ENCODE data around the gene KCNF1. TPM values are rescaled to one million over a fixed set of nuclear protein-coding genes. Genes with fewer than 3 reads are reported as not detected.

The KCNF1 gene
- total and polyA plus RNA-seq, 4 donors = 0.09 TPM; not detected in 3

- no peaks in the 10 kb centered on the region for H3K9me3 ChIP-seq (ENCODE audit: control insufficient read depth in 4 of 4, low read length in 3 of 4)
- H3K27ac ChIP-seq (ENCODE audit: low read depth in 1 of 2, low read length in 2 of 2) = no peak overlapping the region
- no peak for DNase-seq (ENCODE audit: low spot score)
- H3K4me1 ChIP-seq (ENCODE audit: control insufficient read depth in 4 of 4, insufficient read depth in 4 of 4, low read length in 3 of 4) = no peaks in the 10 kb centered on the region
- H3K27me3 ChIP-seq (ENCODE audit: control insufficient read depth in 4 of 4, insufficient read depth in 4 of 4, low read length in 3 of 4) = no peaks in the 10 kb centered on the region
- no peaks in the 10 kb centered on the region for H3K36me3 ChIP-seq (ENCODE audit: control insufficient read depth in 4 of 4, insufficient read depth in 3 of 4, low read depth in 1 of 4, low read length in 3 of 4)
- TF ChIP-seq REST (IDR thresholded peaks at IDR 0.05) (no peak), HNF4A (conservative IDR thresholded peaks at IDR 0.05) (no peak), SP1 (IDR thresholded peaks at IDR 0.05) (no peak), HNF4G (IDR thresholded peaks at IDR 0.05) (no peak), FOXA2 (IDR thresholded peaks at IDR 0.05) (no peak), JUND (IDR thresholded peaks at IDR 0.05) (no peak), GABPA (IDR thresholded peaks at IDR 0.05 in 1 of 2, conservative IDR thresholded peaks at IDR 0.05 in 1 of 2) (no peak), RXRA (IDR thresholded peaks at IDR 0.05) (no peak), MAX (IDR thresholded peaks at IDR 0.05) (no peak), ATF3 (IDR thresholded peaks at IDR 0.05) (no peak), ZBTB33 (IDR thresholded peaks at IDR 0.05) (no peak), NR2F2 (IDR thresholded peaks at IDR 0.05) (no peak), TAF1 (conservative IDR thresholded peaks at IDR 0.05) (no peak), EGR1 (IDR thresholded peaks at IDR 0.05; ENCODE audit: low read depth in 2 of 2) (no peak)
- H3K4me3 ChIP-seq (ENCODE audit: low read depth in 1 of 3, low read length in 3 of 3) = no peak overlapping the region
- 74% methylated on average over 6 of the region's 6 CpGs for WGBS
- H3K9ac ChIP-seq (ENCODE audit: low read depth in 1 of 2, low read length in 2 of 2) = no peak overlapping the region
Measured at GRCh38 chr2:10921525-10921924, 9.8 kb downstream of the KCNF1 start.

GRCh38 chr2:10922307-10923007 is 10.7 kb downstream of the KCNF1 start:
- no peak for DNase-seq (ENCODE audit: low spot score)
- TF ChIP-seq CTCF (IDR thresholded peaks at IDR 0.05; ENCODE audit: low read depth, low read length, missing input control) (no peak), REST (IDR thresholded peaks at IDR 0.05) (no peak), RAD21 (IDR thresholded peaks at IDR 0.05) (no peak), EGR1 (IDR thresholded peaks at IDR 0.05; ENCODE audit: low read depth in 2 of 2) (no peak), NR2F2 (IDR thresholded peaks at IDR 0.05) (no peak), FOXA1 (IDR thresholded peaks at IDR 0.05) (no peak), RXRA (IDR thresholded peaks at IDR 0.05) (no peak), ZBTB33 (IDR thresholded peaks at IDR 0.05) (no peak), HNF4A (conservative IDR thresholded peaks at IDR 0.05) (no peak), SP1 (IDR thresholded peaks at IDR 0.05) (no peak), MAX (IDR thresholded peaks at IDR 0.05) (no peak)

More at GRCh38 chr2:10922307-10923007, 10.7 kb downstream of the KCNF1 start:
- Histone ChIP-seq H3K36me3 (ENCODE audit: control insufficient read depth in 4 of 4, insufficient read depth in 3 of 4, low read depth in 1 of 4, low read length in 3 of 4) (no peaks in the 10 kb centered on the region), H3K4me3 (ENCODE audit: low read depth in 1 of 3, low read length in 3 of 3) (no peak overlapping the region), H3K4me1 (ENCODE audit: control insufficient read depth in 4 of 4, insufficient read depth in 4 of 4, low read length in 3 of 4) (no peaks in the 10 kb centered on the region), H3K9me3 (ENCODE audit: control insufficient read depth in 4 of 4, low read length in 3 of 4) (no peaks in the 10 kb centered on the region), H3K27ac (ENCODE audit: low read depth in 1 of 2, low read length in 2 of 2) (no peak overlapping the region), H3K9ac (ENCODE audit: low read depth in 1 of 2, low read length in 2 of 2) (no peak overlapping the region), H3K27me3 (ENCODE audit: control insufficient read depth in 4 of 4, insufficient read depth in 4 of 4, low read length in 3 of 4) (no peaks in the 10 kb centered on the region)
- 74% methylated on average over 20 of the region's 20 CpGs for WGBS
